ENCODE results near the gene CT47A7. TPM values are rescaled to one million over a fixed set of nuclear protein-coding genes. Genes with fewer than 3 reads are reported as not detected.
"Not testable (repeated sequence)": the region's sequence is repeated elsewhere in the genome, so short reads cannot be mapped to it uniquely, and the experiment has no call there.

CT47A7 gene
- not detected for polyA plus RNA-seq (ENCODE audit: insufficient read depth in 1 of 5, insufficient read length in 5 of 5, low replicate concordance in 1 of 5)
- long read RNA-seq, donor 1, result 0 reads
- long read RNA-seq, donor 2, result 0 reads
- long read RNA-seq, donor 3, result 0 reads
- long read RNA-seq, donor 4, result 0 reads
- long read RNA-seq, donor 5, result 0 reads
- long read RNA-seq, donor 6, result 0 reads
- long read RNA-seq, donor 7, result 0 reads
- long read RNA-seq, donor 8, result 0 reads

- DNase-seq, result not testable (repeated sequence)
Measured at GRCh38 chrX:120956500-120956899, at the start of gene CT47A7. CT47A7 (minus strand) TSS chrX:120956600; CDS start chrX:120956345, 255 bp downstream.

- DNase-seq, result no peak
Measured at GRCh38 chrX:121000589-121000988, 44.2 kb upstream of the CT47A7 start.

GRCh38 chrX:120999413-120999812 is 43.0 kb upstream of the CT47A7 start:
- DNase-seq, result no peak

GRCh38 chrX:120985660-120986059 is 29.3 kb upstream of the CT47A7 start, which contains the start of gene CT47A1:
CT47A1 (minus strand) TSS chrX:120985760; CDS start chrX:120985529, 231 bp downstream.
- DNase-seq, result not testable (repeated sequence)

Other genes starting within 250 kb of the CT47A7 start
- not detected for gene CT47B1, start 80.7 kb downstream of the CT47A7 start, polyA plus RNA-seq (ENCODE audit: insufficient read depth in 1 of 5, insufficient read length in 5 of 5, low replicate concordance in 1 of 5)
- not detected for gene CT47A11, start 19.4 kb downstream of the CT47A7 start, polyA plus RNA-seq (ENCODE audit: insufficient read depth in 1 of 5, insufficient read length in 5 of 5, low replicate concordance in 1 of 5)
- gene CT47A10, start 14.6 kb downstream of the CT47A7 start, polyA plus RNA-seq (ENCODE audit: insufficient read depth in 1 of 5, insufficient read length in 5 of 5, low replicate concordance in 1 of 5), result not detected
- gene CT47A9, start 9.7 kb downstream of the CT47A7 start, polyA plus RNA-seq (ENCODE audit: insufficient read depth in 1 of 5, insufficient read length in 5 of 5, low replicate concordance in 1 of 5), result not detected
- gene CT47A8, start 4.9 kb downstream of the CT47A7 start, polyA plus RNA-seq (ENCODE audit: insufficient read depth in 1 of 5, insufficient read length in 5 of 5, low replicate concordance in 1 of 5), result not detected
- gene CT47A6, start 4.9 kb upstream of the CT47A7 start, polyA plus RNA-seq (ENCODE audit: insufficient read depth in 1 of 5, insufficient read length in 5 of 5, low replicate concordance in 1 of 5), result not detected
- gene CT47A5, start 9.7 kb upstream of the CT47A7 start, polyA plus RNA-seq (ENCODE audit: insufficient read depth in 1 of 5, insufficient read length in 5 of 5, low replicate concordance in 1 of 5), result not detected
- not detected for gene CT47A4, start 14.6 kb upstream of the CT47A7 start, polyA plus RNA-seq (ENCODE audit: insufficient read depth in 1 of 5, insufficient read length in 5 of 5, low replicate concordance in 1 of 5)
- gene CT47A3, start 19.5 kb upstream of the CT47A7 start, polyA plus RNA-seq (ENCODE audit: insufficient read depth in 1 of 5, insufficient read length in 5 of 5, low replicate concordance in 1 of 5), result not detected
- not detected for gene CT47A2, start 24.3 kb upstream of the CT47A7 start, polyA plus RNA-seq (ENCODE audit: insufficient read depth in 1 of 5, insufficient read length in 5 of 5, low replicate concordance in 1 of 5)
- not detected for gene CT47A1, start 29.2 kb upstream of the CT47A7 start, polyA plus RNA-seq (ENCODE audit: insufficient read depth in 1 of 5, insufficient read length in 5 of 5, low replicate concordance in 1 of 5)
- gene GLUD2, start 91.0 kb upstream of the CT47A7 start, polyA plus RNA-seq (ENCODE audit: insufficient read depth in 1 of 5, insufficient read length in 5 of 5, low replicate concordance in 1 of 5), result 1 to 10 TPM; 2.5 to 3.8 (median 2.9) TPM

Measured in right lung (tissue), 10 donors.